Measurements from ENCODE around the gene IFRD2.

GRCh38 chr3:50299638-50299928 lies 7.4 kb upstream of the IFRD2 start:
- no peak for TF ChIP-seq ARID3A (IDR thresholded peaks at IDR 0.05; ENCODE audit: borderline replicate concordance, low read depth, low read length)
- TF ChIP-seq CTCF (IDR thresholded peaks at IDR 0.05 in 2 of 3, conservative IDR thresholded peaks at IDR 0.05 in 1 of 3; ENCODE audit: insufficient read depth in 2 of 3, low read depth in 1 of 3, low read length in 3 of 3): no peak
- no peak for TF ChIP-seq ZNF584 (CRISPR knock-in tag; IDR thresholded peaks at IDR 0.05; ENCODE audit: low read depth)
- TF ChIP-seq POLR2AphosphoS5 (IDR thresholded peaks at IDR 0.05; ENCODE audit: control insufficient read depth, insufficient read depth, low read depth, low read length): 0 out of 2 replicates have a peak, but pooled peaks have one; percentile 6
- TF ChIP-seq EZH2 (IDR thresholded peaks at IDR 0.05; ENCODE audit: borderline replicate concordance, low read depth, low read length): no peak
- no peak for TF ChIP-seq BRF1 (IDR thresholded peaks at IDR 0.05; ENCODE audit: borderline replicate concordance, extremely low read depth, insufficient read length)
- no peak for TF ChIP-seq USF2 (CRISPR knock-in tag; IDR thresholded peaks at IDR 0.05)
- 0 out of 2 replicates have a peak, but pooled peaks have one; percentile 3 for TF ChIP-seq KAT7 (CRISPR knock-in tag; IDR thresholded peaks at IDR 0.05; ENCODE audit: borderline replicate concordance)
- no peak for TF ChIP-seq ZFP30 (CRISPR knock-in tag; IDR thresholded peaks at IDR 0.05; ENCODE audit: borderline replicate concordance)
